Ishikawa (cell line): ENCODE measurements around the gene CLSTN2.

Source experiments
- CEBPB ChIP-seq: IDR thresholded peaks from 2 replicates; pipeline ENCODE4 v1.6.1; 2012
- CREB1 ChIP-seq: IDR thresholded peaks from 2 replicates; pipeline ENCODE4 v1.6.1; 2012; ENCODE audit warnings: low read depth
- EP300 ChIP-seq: IDR thresholded peaks from 2 replicates; pipeline ENCODE4 v1.6.1; 2012; ENCODE audit warnings: borderline replicate concordance
- FOXM1 ChIP-seq: IDR thresholded peaks from 2 replicates; pipeline ENCODE4 v1.6.1; 2012; ENCODE audit warnings: low read depth, borderline replicate concordance
- NFIC ChIP-seq: IDR thresholded peaks from 2 replicates; pipeline ENCODE4 v1.6.1; 2012
- RAD21 ChIP-seq: IDR thresholded peaks from 2 replicates; pipeline ENCODE4 v1.6.1; 2012; ENCODE audit warnings: low read depth
- TAF1 ChIP-seq: IDR thresholded peaks from 2 replicates; pipeline ENCODE4 v1.6.1; 2012; ENCODE audit warnings: low read depth, mild to moderate bottlenecking
- TCF12 ChIP-seq: IDR thresholded peaks from 2 replicates; pipeline ENCODE4 v1.6.1; 2012; ENCODE audit warnings: low read depth
- TEAD4 ChIP-seq: IDR thresholded peaks from 2 replicates; pipeline ENCODE4 v1.6.1; 2012
- YY1 ChIP-seq: IDR thresholded peaks from 2 replicates; pipeline ENCODE4 v1.6.1; 2012; ENCODE audit warnings: low read depth
- ZBTB7A ChIP-seq: IDR thresholded peaks from 2 replicates; pipeline ENCODE4 v1.6.1; 2012; ENCODE audit warnings: low read depth
- TF ChIP-seq, protein P1 (sequence below): IDR thresholded peaks from 2 replicates; pipeline ENCODE4 v1.6.1; 2012
- TF ChIP-seq, protein P2 (sequence below): IDR thresholded peaks from 2 replicates; pipeline ENCODE4 v1.6.1; 2012; ENCODE audit warnings: low read depth, mild to moderate bottlenecking

DNA sequence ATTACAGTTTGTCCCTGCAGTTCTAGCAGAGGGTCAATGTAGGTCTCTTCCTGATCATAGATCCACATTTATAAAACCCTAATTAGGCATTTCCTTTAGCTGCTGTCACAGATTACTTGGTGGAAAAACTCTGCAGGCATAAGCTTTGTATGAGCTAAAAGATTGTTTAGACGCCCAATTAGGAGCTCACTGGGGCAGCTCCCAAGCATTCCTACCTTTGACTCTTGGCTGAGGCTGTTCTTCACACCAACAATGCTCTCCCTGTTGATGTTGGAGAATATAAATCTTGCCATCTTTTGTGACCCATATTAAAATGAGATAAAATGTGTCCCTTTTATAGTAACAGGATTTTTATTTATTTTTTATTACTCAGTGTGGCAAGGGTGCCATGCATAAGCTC lies 594.6 kb downstream of the CLSTN2 start:
- TF ChIP-seq YY1 (no peak), NFIC (no peak), FOXM1 (no peak), RAD21 (no peak), EP300 (no peak), TAF1 (no peak), CREB1 (no peak), ZBTB7A (no peak), TCF12 (no peak), CEBPB (no peak), TEAD4 (no peak)
- TF ChIP-seq, protein P1, sequence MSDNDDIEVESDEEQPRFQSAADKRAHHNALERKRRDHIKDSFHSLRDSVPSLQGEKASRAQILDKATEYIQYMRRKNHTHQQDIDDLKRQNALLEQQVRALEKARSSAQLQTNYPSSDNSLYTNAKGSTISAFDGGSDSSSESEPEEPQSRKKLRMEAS, result no peak
- TF ChIP-seq, protein P2, sequence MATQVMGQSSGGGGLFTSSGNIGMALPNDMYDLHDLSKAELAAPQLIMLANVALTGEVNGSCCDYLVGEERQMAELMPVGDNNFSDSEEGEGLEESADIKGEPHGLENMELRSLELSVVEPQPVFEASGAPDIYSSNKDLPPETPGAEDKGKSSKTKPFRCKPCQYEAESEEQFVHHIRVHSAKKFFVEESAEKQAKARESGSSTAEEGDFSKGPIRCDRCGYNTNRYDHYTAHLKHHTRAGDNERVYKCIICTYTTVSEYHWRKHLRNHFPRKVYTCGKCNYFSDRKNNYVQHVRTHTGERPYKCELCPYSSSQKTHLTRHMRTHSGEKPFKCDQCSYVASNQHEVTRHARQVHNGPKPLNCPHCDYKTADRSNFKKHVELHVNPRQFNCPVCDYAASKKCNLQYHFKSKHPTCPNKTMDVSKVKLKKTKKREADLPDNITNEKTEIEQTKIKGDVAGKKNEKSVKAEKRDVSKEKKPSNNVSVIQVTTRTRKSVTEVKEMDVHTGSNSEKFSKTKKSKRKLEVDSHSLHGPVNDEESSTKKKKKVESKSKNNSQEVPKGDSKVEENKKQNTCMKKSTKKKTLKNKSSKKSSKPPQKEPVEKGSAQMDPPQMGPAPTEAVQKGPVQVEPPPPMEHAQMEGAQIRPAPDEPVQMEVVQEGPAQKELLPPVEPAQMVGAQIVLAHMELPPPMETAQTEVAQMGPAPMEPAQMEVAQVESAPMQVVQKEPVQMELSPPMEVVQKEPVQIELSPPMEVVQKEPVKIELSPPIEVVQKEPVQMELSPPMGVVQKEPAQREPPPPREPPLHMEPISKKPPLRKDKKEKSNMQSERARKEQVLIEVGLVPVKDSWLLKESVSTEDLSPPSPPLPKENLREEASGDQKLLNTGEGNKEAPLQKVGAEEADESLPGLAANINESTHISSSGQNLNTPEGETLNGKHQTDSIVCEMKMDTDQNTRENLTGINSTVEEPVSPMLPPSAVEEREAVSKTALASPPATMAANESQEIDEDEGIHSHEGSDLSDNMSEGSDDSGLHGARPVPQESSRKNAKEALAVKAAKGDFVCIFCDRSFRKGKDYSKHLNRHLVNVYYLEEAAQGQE, result no peak
